ENCODE measurements around the gene PUM1.

PUM1 gene

GRCh38 chr1:30895944-30896660 lies 169.4 kb downstream of the PUM1 start:
- no peak overlapping the region for H3K4me3 ChIP-seq (ENCODE audit: low read depth, low read length)
- TF ChIP-seq, protein P1, sequence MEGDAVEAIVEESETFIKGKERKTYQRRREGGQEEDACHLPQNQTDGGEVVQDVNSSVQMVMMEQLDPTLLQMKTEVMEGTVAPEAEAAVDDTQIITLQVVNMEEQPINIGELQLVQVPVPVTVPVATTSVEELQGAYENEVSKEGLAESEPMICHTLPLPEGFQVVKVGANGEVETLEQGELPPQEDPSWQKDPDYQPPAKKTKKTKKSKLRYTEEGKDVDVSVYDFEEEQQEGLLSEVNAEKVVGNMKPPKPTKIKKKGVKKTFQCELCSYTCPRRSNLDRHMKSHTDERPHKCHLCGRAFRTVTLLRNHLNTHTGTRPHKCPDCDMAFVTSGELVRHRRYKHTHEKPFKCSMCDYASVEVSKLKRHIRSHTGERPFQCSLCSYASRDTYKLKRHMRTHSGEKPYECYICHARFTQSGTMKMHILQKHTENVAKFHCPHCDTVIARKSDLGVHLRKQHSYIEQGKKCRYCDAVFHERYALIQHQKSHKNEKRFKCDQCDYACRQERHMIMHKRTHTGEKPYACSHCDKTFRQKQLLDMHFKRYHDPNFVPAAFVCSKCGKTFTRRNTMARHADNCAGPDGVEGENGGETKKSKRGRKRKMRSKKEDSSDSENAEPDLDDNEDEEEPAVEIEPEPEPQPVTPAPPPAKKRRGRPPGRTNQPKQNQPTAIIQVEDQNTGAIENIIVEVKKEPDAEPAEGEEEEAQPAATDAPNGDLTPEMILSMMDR (IDR thresholded peaks at IDR 0.05; ENCODE audit: low read depth, low read length) = no peak

DNA sequence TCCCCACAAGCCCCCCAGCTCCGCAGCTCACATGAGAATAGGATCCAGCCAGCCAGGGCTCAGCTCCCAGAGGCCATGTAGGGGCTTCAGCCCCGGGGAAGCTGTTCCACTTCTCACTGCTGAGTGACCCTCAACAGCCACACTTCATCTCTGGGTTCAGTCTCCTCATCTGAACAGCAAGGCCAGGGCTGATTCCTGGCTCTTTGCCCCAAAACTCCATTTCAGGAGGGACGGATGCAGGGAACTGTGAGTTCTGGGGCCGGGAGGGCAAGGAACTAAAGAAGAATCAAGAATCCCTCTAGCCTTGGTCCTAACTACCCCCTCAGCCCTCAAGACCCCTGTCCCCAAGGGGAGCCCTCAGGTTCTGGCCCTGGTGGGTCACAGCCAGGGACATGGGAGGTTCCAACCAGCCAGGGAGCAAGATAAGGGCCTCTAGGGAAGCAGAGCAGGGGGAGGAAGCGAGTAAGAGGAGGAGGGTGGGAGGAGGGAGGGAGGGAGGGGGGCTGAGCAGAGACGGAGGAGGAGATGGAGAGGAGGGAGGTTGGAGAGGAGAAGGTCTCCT lies 170.1 kb downstream of the PUM1 start:
- H3K4me3 ChIP-seq (ENCODE audit: low read depth, low read length) = no peak overlapping the region
- TF ChIP-seq, protein P1 (IDR thresholded peaks at IDR 0.05; ENCODE audit: low read depth, low read length) = no peak

DNA sequence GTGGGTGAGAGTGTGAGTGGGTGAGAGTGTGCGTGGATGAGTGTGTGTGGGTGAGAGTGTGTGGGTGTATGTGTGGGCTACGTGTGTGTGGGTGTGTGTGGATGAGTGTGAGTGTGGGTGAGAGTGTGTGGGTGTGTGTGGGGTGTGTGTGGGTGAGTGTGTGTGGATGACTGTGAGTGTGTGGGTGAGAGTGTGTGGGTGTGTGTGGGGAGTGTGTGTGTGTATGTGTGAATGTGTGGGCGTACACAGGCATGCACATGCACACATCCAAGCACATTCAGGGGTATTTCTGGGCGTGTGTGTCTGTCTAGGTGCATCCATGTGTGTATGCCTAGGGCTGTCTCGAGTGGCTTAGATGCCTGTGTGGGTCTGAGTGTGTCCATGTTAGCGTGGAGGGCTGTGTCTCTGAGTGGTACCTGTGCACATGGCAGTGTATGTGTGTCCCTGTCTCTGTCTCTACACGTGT lies 171.0 kb downstream of the PUM1 start:
- no peak overlapping the region for H3K4me3 ChIP-seq (ENCODE audit: low read depth, low read length)
- TF ChIP-seq, protein P1 (IDR thresholded peaks at IDR 0.05; ENCODE audit: low read depth, low read length) = no peak

GRCh38 chr1:30893776-30894507 lies 171.6 kb downstream of the PUM1 start:
- H3K4me3 ChIP-seq (ENCODE audit: low read depth, low read length) = no peak overlapping the region
- TF ChIP-seq, protein P1 (IDR thresholded peaks at IDR 0.05; ENCODE audit: low read depth, low read length) = no peak

DNA sequence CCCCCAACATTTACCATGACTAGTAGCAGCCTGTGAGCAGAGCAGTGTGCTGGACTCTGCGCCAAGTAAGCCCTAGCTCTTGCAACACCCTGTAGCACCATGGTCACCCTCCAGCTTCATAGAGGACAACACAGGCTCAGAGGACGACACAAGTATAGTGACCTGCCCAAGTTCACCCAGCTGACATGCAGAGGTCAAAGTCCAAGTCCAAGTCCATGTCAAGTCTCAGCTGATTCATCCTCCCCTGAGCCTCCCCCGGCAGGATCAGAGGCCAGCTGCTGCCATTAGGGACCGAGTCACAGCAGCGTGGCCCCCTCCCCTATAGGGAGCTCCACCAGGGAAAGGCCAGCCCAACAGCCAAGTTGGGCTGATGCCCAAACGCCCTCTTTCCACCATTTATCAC lies 172.8 kb downstream of the PUM1 start:
- no peak overlapping the region for H3K4me3 ChIP-seq (ENCODE audit: low read depth, low read length)
- TF ChIP-seq, protein P1 (IDR thresholded peaks at IDR 0.05; ENCODE audit: low read depth, low read length) = no peak

GRCh38 chr1:30891227-30891552 lies 174.3 kb downstream of the PUM1 start:
- TF ChIP-seq, protein P1 (IDR thresholded peaks at IDR 0.05; ENCODE audit: low read depth, low read length) = no peak
- no peak overlapping the region for H3K4me3 ChIP-seq (ENCODE audit: low read depth, low read length)

All from WI38 (cell line).